ENCODE data around the gene WASF2.

WASF2 gene

GRCh38 chr1:27361553-27361952 lies 128.4 kb downstream of the WASF2 start:
- H3K4me3 ChIP-seq (ENCODE audit: insufficient read depth in 1 of 2, low read depth in 1 of 2, low read length in 2 of 2): no peak overlapping the region
- H2AFZ ChIP-seq (ENCODE audit: low read depth, low read length): no peak overlapping the region
- H2BK12ac ChIP-seq (ENCODE audit: low read length in 2 of 2): no peak overlapping the region
- peaks cover 20% of the 10 kb centered on the region for H3K4me1 ChIP-seq (ENCODE audit: control insufficient read depth, insufficient read depth, low read depth, low read length)
- no peak overlapping the region for H3K27ac ChIP-seq (ENCODE audit: low read length, poor library complexity, severe bottlenecking)
- peaks cover 11% of the 10 kb centered on the region for H3K79me1 ChIP-seq (replicated peaks; ENCODE audit: low read length, poor library complexity, severe bottlenecking)
- no peak overlapping the region for H4K8ac ChIP-seq (ENCODE audit: low read length)
- H3K18ac ChIP-seq (ENCODE audit: low read depth in 1 of 2, low read length in 2 of 2): no peak overlapping the region
- no peak overlapping the region for H2BK120ac ChIP-seq (ENCODE audit: low read depth, low read length)
- H3K4me2 ChIP-seq (ENCODE audit: low read length, poor library complexity, severe bottlenecking): no peak overlapping the region
- no peaks in the 10 kb centered on the region for H3K27me3 ChIP-seq (ENCODE audit: control insufficient read depth in 1 of 2, insufficient read depth in 1 of 2, low read length in 2 of 2)
- DNase-seq: no peak
- no peak overlapping the region for H4K91ac ChIP-seq (ENCODE audit: low read length)
- WGBS: 94% methylated on average over 8 of the region's 8 CpGs
- no peak overlapping the region for H3K14ac ChIP-seq (ENCODE audit: low read length in 2 of 2)
- no peak overlapping the region for H3K23ac ChIP-seq (ENCODE audit: low read length in 2 of 2)
- H3K9me3 ChIP-seq (ENCODE audit: control insufficient read depth, low read length): no peaks in the 10 kb centered on the region
- peaks cover 73 to 77% of the 10 kb centered on the region in 2 experiments for H3K36me3 ChIP-seq (ENCODE audit: control insufficient read depth in 1 of 2, insufficient read depth in 2 of 2, low read depth in 1 of 2, low read length in 2 of 2)
- H2BK5ac ChIP-seq (ENCODE audit: low read depth, low read length, poor library complexity, severe bottlenecking): no peak overlapping the region
- H3K4ac ChIP-seq (ENCODE audit: low read depth in 1 of 2, low read length in 2 of 2): no peak overlapping the region
- H2BK15ac ChIP-seq (ENCODE audit: low read depth, poor library complexity, severe bottlenecking): no peak overlapping the region
- H2AK5ac ChIP-seq (ENCODE audit: low read length, severe bottlenecking): no peak overlapping the region
- H3K9ac ChIP-seq (ENCODE audit: low read length): no peak overlapping the region

GRCh38 chr1:27361044-27361402 lies 128.9 kb downstream of the WASF2 start:
- Histone ChIP-seq H3K9me3 (ENCODE audit: control insufficient read depth, low read length) (no peaks in the 10 kb centered on the region), H2BK15ac (ENCODE audit: low read depth, poor library complexity, severe bottlenecking) (no peak overlapping the region), H3K79me1 (replicated peaks; ENCODE audit: low read length, poor library complexity, severe bottlenecking) (peaks cover 11% of the 10 kb centered on the region), H3K27me3 (ENCODE audit: control insufficient read depth in 1 of 2, insufficient read depth in 1 of 2, low read length in 2 of 2) (no peaks in the 10 kb centered on the region), H3K36me3 (ENCODE audit: control insufficient read depth in 1 of 2, insufficient read depth in 2 of 2, low read depth in 1 of 2, low read length in 2 of 2) (peaks cover 78 to 82% of the 10 kb centered on the region in 2 experiments), H2BK120ac (ENCODE audit: low read depth, low read length) (no peak overlapping the region), H3K14ac (ENCODE audit: low read length in 2 of 2) (no peak overlapping the region), H2AK5ac (ENCODE audit: low read length, severe bottlenecking) (no peak overlapping the region), H2BK5ac (ENCODE audit: low read depth, low read length, poor library complexity, severe bottlenecking) (no peak overlapping the region), H3K18ac (ENCODE audit: low read depth in 1 of 2, low read length in 2 of 2) (no peak overlapping the region), H2AFZ (ENCODE audit: low read depth, low read length) (no peak overlapping the region), H3K4me3 (ENCODE audit: insufficient read depth in 1 of 2, low read depth in 1 of 2, low read length in 2 of 2) (no peak overlapping the region), H3K23ac (ENCODE audit: low read length in 2 of 2) (no peak overlapping the region), H4K8ac (ENCODE audit: low read length) (no peak overlapping the region), H3K9ac (ENCODE audit: low read length) (no peak overlapping the region), H3K4me2 (ENCODE audit: low read length, poor library complexity, severe bottlenecking) (no peak overlapping the region), H3K27ac (ENCODE audit: low read length, poor library complexity, severe bottlenecking) (no peak overlapping the region), H4K91ac (ENCODE audit: low read length) (no peak overlapping the region), H2BK12ac (ENCODE audit: low read length in 2 of 2) (no peak overlapping the region), H3K4ac (ENCODE audit: low read depth in 1 of 2, low read length in 2 of 2) (no peak overlapping the region), H3K4me1 (ENCODE audit: control insufficient read depth, insufficient read depth, low read depth, low read length) (peaks cover 20% of the 10 kb centered on the region)
- no peak for DNase-seq
- WGBS: 73% methylated on average over 21 of the region's 21 CpGs

DNA sequence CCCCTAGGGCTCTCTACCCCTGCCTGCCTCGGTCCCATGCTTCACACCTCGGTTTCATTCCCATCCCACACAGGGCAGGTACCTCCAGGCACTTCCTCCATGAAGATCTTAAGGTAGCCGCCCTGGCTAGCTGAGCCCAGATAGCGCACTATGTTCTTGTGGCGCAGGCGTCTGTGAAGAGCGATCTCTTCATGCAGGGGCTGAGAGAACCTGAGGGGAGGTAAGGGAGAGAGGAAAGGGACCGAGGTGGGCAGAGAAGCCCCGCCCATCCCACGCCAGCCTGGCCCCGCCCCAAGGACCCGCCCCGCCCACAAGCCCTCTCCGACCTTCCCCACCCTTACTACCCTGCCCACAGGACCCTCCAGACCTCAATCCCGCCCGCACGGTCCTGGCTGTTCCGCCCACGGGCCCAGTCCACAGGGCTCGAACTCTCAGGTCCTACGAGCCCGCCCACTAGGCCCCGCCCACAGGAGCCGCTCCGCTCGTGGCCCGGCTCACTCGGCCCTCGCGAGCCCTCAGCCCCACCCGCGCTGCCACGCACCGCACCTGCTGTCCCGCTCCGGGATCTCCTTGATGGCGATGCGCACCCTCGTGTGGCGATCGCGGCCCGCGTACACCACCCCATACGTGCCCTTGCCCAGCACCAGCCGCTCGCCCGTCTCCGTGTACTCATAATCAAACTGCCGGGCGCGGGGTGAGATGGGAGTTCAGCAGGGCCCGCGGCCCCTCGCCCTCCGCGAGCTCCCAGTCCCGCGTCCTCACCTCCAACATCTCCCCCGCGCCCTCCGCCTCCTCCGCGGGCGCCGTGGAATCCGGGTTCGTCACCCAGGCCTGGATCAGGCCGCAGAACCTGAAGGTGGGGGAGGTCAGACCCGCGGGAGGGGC lies 129.6 kb downstream of the WASF2 start:
- peak overlapping the region; percentile 9 for H4K8ac ChIP-seq (ENCODE audit: low read length)
- no peak for DNase-seq
- H3K27me3 ChIP-seq (ENCODE audit: control insufficient read depth in 1 of 2, insufficient read depth in 1 of 2, low read length in 2 of 2): no peaks in the 10 kb centered on the region
- peak overlapping the region; percentile 19 for H4K91ac ChIP-seq (ENCODE audit: low read length)
- peaks cover 20% of the 10 kb centered on the region for H3K4me1 ChIP-seq (ENCODE audit: control insufficient read depth, insufficient read depth, low read depth, low read length)
- H2BK15ac ChIP-seq (ENCODE audit: low read depth, poor library complexity, severe bottlenecking): peak overlapping the region; percentile 15
- no peak overlapping the region for H3K4ac ChIP-seq (ENCODE audit: low read depth in 1 of 2, low read length in 2 of 2)
- H2AK5ac ChIP-seq (ENCODE audit: low read length, severe bottlenecking): no peak overlapping the region
- peak overlapping the region in 1 of 2 experiments; percentile 32 for H3K18ac ChIP-seq (ENCODE audit: low read depth in 1 of 2, low read length in 2 of 2)
- no peak overlapping the region for H3K4me3 ChIP-seq (ENCODE audit: insufficient read depth in 1 of 2, low read depth in 1 of 2, low read length in 2 of 2)
- 31% methylated on average over 48 of the region's 71 CpGs for WGBS
- peaks cover 11% of the 10 kb centered on the region for H3K79me1 ChIP-seq (replicated peaks; ENCODE audit: low read length, poor library complexity, severe bottlenecking)
- no peaks in the 10 kb centered on the region for H3K9me3 ChIP-seq (ENCODE audit: control insufficient read depth, low read length)
- H2AFZ ChIP-seq (ENCODE audit: low read depth, low read length): no peak overlapping the region
- no peak overlapping the region for H2BK5ac ChIP-seq (ENCODE audit: low read depth, low read length, poor library complexity, severe bottlenecking)
- no peak overlapping the region for H3K23ac ChIP-seq (ENCODE audit: low read length in 2 of 2)
- H2BK12ac ChIP-seq (ENCODE audit: low read length in 2 of 2): peak overlapping the region in 1 of 2 experiments; percentile 10
- H3K9ac ChIP-seq (ENCODE audit: low read length): no peak overlapping the region
- peaks cover 84 to 88% of the 10 kb centered on the region in 2 experiments for H3K36me3 ChIP-seq (ENCODE audit: control insufficient read depth in 1 of 2, insufficient read depth in 2 of 2, low read depth in 1 of 2, low read length in 2 of 2)
- no peak overlapping the region for H3K14ac ChIP-seq (ENCODE audit: low read length in 2 of 2)
- no peak overlapping the region for H3K27ac ChIP-seq (ENCODE audit: low read length, poor library complexity, severe bottlenecking)
- peak overlapping the region; percentile 4 for H3K4me2 ChIP-seq (ENCODE audit: low read length, poor library complexity, severe bottlenecking)
- H2BK120ac ChIP-seq (ENCODE audit: low read depth, low read length): no peak overlapping the region

DNA sequence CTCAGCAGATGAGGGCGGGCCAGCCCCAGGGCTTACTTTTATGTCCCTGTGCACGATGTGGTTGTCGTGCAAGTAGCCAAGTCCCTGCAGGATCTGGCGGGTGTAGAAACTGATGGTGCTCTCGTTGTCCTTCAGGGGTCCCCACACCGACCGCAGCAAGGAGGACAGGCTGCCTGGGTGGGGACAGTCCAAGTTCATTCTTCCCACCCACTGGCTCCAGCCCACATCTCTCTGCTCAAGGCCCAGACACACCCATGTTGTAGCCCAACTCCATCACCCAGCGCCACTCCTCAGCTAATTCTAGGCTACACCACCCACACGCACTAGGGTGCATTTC lies 130.2 kb downstream of the WASF2 start:
- no peak overlapping the region for H3K27ac ChIP-seq (ENCODE audit: low read length, poor library complexity, severe bottlenecking)
- peaks cover 90 to 91% of the 10 kb centered on the region in 2 experiments for H3K36me3 ChIP-seq (ENCODE audit: control insufficient read depth in 1 of 2, insufficient read depth in 2 of 2, low read depth in 1 of 2, low read length in 2 of 2)
- H2AK5ac ChIP-seq (ENCODE audit: low read length, severe bottlenecking): no peak overlapping the region
- no peak overlapping the region for H2BK15ac ChIP-seq (ENCODE audit: low read depth, poor library complexity, severe bottlenecking)
- H2BK12ac ChIP-seq (ENCODE audit: low read length in 2 of 2): peak overlapping the region in 1 of 2 experiments; percentile 10
- H3K23ac ChIP-seq (ENCODE audit: low read length in 2 of 2): no peak overlapping the region
- H3K18ac ChIP-seq (ENCODE audit: low read depth in 1 of 2, low read length in 2 of 2): no peak overlapping the region
- no peak overlapping the region for H2BK120ac ChIP-seq (ENCODE audit: low read depth, low read length)
- DNase-seq: no peak
- H2BK5ac ChIP-seq (ENCODE audit: low read depth, low read length, poor library complexity, severe bottlenecking): no peak overlapping the region
- no peak overlapping the region for H3K4ac ChIP-seq (ENCODE audit: low read depth in 1 of 2, low read length in 2 of 2)
- no peak overlapping the region for H4K91ac ChIP-seq (ENCODE audit: low read length)
- peaks cover 9% of the 10 kb centered on the region for H3K79me1 ChIP-seq (replicated peaks; ENCODE audit: low read length, poor library complexity, severe bottlenecking)
- H2AFZ ChIP-seq (ENCODE audit: low read depth, low read length): no peak overlapping the region
- no peak overlapping the region for H3K14ac ChIP-seq (ENCODE audit: low read length in 2 of 2)
- peaks cover 15% of the 10 kb centered on the region for H3K4me1 ChIP-seq (ENCODE audit: control insufficient read depth, insufficient read depth, low read depth, low read length)
- WGBS: 68% methylated on average over 9 of the region's 9 CpGs
- no peak overlapping the region for H3K4me3 ChIP-seq (ENCODE audit: insufficient read depth in 1 of 2, low read depth in 1 of 2, low read length in 2 of 2)
- H4K8ac ChIP-seq (ENCODE audit: low read length): no peak overlapping the region
- no peak overlapping the region for H3K4me2 ChIP-seq (ENCODE audit: low read length, poor library complexity, severe bottlenecking)
- H3K9ac ChIP-seq (ENCODE audit: low read length): no peak overlapping the region
- H3K27me3 ChIP-seq (ENCODE audit: control insufficient read depth in 1 of 2, insufficient read depth in 1 of 2, low read length in 2 of 2): no peaks in the 10 kb centered on the region
- no peaks in the 10 kb centered on the region for H3K9me3 ChIP-seq (ENCODE audit: control insufficient read depth, low read length)

All from mesenchymal stem cell (in vitro differentiated cells and primary cell).